ENCODE data around the gene EFHC1.

- TF ChIP-seq CTCF (IDR thresholded peaks at IDR 0.05; ENCODE audit: insufficient read depth, low read length, poor library complexity, severe bottlenecking) (no peak), EZH2phosphoT487 (conservative IDR thresholded peaks at IDR 0.05; ENCODE audit: low read length) (no peak)
Measured at GRCh38 chr6:52522655-52523054, 102.5 kb downstream of the EFHC1 start.
